ENCODE data around the gene OAS2.
"Not testable (repeated sequence)": the region's sequence is repeated elsewhere in the genome, so short reads cannot be mapped to it uniquely, and the experiment has no call there.

The OAS2 gene

GRCh38 chr12:112988823-112989385 lies 10.6 kb downstream of the OAS2 start:
- not testable (repeated sequence) for H3K36me3 ChIP-seq (ENCODE audit: control insufficient read depth, insufficient read depth, low read length); H3K4me1 ChIP-seq (ENCODE audit: control insufficient read depth, insufficient read depth, low read length); H3K27me3 ChIP-seq (ENCODE audit: control insufficient read depth, insufficient read depth, low read length); H3K9ac ChIP-seq (ENCODE audit: low read depth, low read length); H3K4me3 ChIP-seq (ENCODE audit: low read depth, low read length); H3K9me3 ChIP-seq (ENCODE audit: control insufficient read depth, insufficient read depth, low read length)

- H3K36me3 ChIP-seq (ENCODE audit: control insufficient read depth, insufficient read depth, low read length) = no peaks in the 10 kb centered on the region
- H3K4me3 ChIP-seq (ENCODE audit: low read depth, low read length) = no peak overlapping the region
- H3K4me1 ChIP-seq (ENCODE audit: control insufficient read depth, insufficient read depth, low read length) = no peaks in the 10 kb centered on the region
- H3K27me3 ChIP-seq (ENCODE audit: control insufficient read depth, insufficient read depth, low read length) = no peaks in the 10 kb centered on the region
- no peaks in the 10 kb centered on the region for H3K9me3 ChIP-seq (ENCODE audit: control insufficient read depth, insufficient read depth, low read length)
- H3K9ac ChIP-seq (ENCODE audit: low read depth, low read length) = no peak overlapping the region
These were observed 11.5 kb downstream of the OAS2 start for GRCh38 chr12:112989806-112990205.

GRCh38 chr12:112992541-112993398 lies 14.5 kb downstream of the OAS2 start:
- no peaks in the 10 kb centered on the region for H3K36me3 ChIP-seq (ENCODE audit: control insufficient read depth, insufficient read depth, low read length)
- no peaks in the 10 kb centered on the region for H3K27me3 ChIP-seq (ENCODE audit: control insufficient read depth, insufficient read depth, low read length)
- no peak overlapping the region for H3K9ac ChIP-seq (ENCODE audit: low read depth, low read length)
- no peaks in the 10 kb centered on the region for H3K4me1 ChIP-seq (ENCODE audit: control insufficient read depth, insufficient read depth, low read length)
- H3K9me3 ChIP-seq (ENCODE audit: control insufficient read depth, insufficient read depth, low read length) = no peaks in the 10 kb centered on the region
- H3K4me3 ChIP-seq (ENCODE audit: low read depth, low read length) = no peak overlapping the region

- Histone ChIP-seq H3K27me3 (ENCODE audit: control insufficient read depth, insufficient read depth, low read length) (no peaks in the 10 kb centered on the region), H3K4me3 (ENCODE audit: low read depth, low read length) (no peak overlapping the region), H3K9ac (ENCODE audit: low read depth, low read length) (no peak overlapping the region), H3K9me3 (ENCODE audit: control insufficient read depth, insufficient read depth, low read length) (no peaks in the 10 kb centered on the region), H3K4me1 (ENCODE audit: control insufficient read depth, insufficient read depth, low read length) (no peaks in the 10 kb centered on the region), H3K36me3 (ENCODE audit: control insufficient read depth, insufficient read depth, low read length) (no peaks in the 10 kb centered on the region)
These were observed 16.7 kb downstream of the OAS2 start for GRCh38 chr12:112995008-112995407.

- no peak overlapping the region for H3K9ac ChIP-seq (ENCODE audit: low read depth, low read length)
- no peaks in the 10 kb centered on the region for H3K36me3 ChIP-seq (ENCODE audit: control insufficient read depth, insufficient read depth, low read length)
- H3K9me3 ChIP-seq (ENCODE audit: control insufficient read depth, insufficient read depth, low read length) = no peaks in the 10 kb centered on the region
- H3K4me3 ChIP-seq (ENCODE audit: low read depth, low read length) = no peak overlapping the region
- no peaks in the 10 kb centered on the region for H3K27me3 ChIP-seq (ENCODE audit: control insufficient read depth, insufficient read depth, low read length)
- H3K4me1 ChIP-seq (ENCODE audit: control insufficient read depth, insufficient read depth, low read length) = no peaks in the 10 kb centered on the region
These were observed 18.2 kb downstream of the OAS2 start for GRCh38 chr12:112996501-112996900.

GRCh38 chr12:112997506-112997905 lies 19.2 kb downstream of the OAS2 start:
- Histone ChIP-seq H3K9ac (ENCODE audit: low read depth, low read length) (no peak overlapping the region), H3K27me3 (ENCODE audit: control insufficient read depth, insufficient read depth, low read length) (no peaks in the 10 kb centered on the region), H3K9me3 (ENCODE audit: control insufficient read depth, insufficient read depth, low read length) (no peaks in the 10 kb centered on the region), H3K4me3 (ENCODE audit: low read depth, low read length) (no peak overlapping the region), H3K36me3 (ENCODE audit: control insufficient read depth, insufficient read depth, low read length) (no peaks in the 10 kb centered on the region), H3K4me1 (ENCODE audit: control insufficient read depth, insufficient read depth, low read length) (no peaks in the 10 kb centered on the region)

GRCh38 chr12:112998987-112999767 lies 20.9 kb downstream of the OAS2 start:
- Histone ChIP-seq H3K9ac (ENCODE audit: low read depth, low read length) (no peak overlapping the region), H3K9me3 (ENCODE audit: control insufficient read depth, insufficient read depth, low read length) (no peaks in the 10 kb centered on the region), H3K27me3 (ENCODE audit: control insufficient read depth, insufficient read depth, low read length) (no peaks in the 10 kb centered on the region), H3K4me1 (ENCODE audit: control insufficient read depth, insufficient read depth, low read length) (no peaks in the 10 kb centered on the region), H3K36me3 (ENCODE audit: control insufficient read depth, insufficient read depth, low read length) (no peaks in the 10 kb centered on the region), H3K4me3 (ENCODE audit: low read depth, low read length) (no peak overlapping the region)

GRCh38 chr12:113000433-113000832 lies 22.1 kb downstream of the OAS2 start:
- Histone ChIP-seq H3K9me3 (ENCODE audit: control insufficient read depth, insufficient read depth, low read length) (no peaks in the 10 kb centered on the region), H3K36me3 (ENCODE audit: control insufficient read depth, insufficient read depth, low read length) (no peaks in the 10 kb centered on the region)

GRCh38 chr12:113002155-113002554 lies 23.8 kb downstream of the OAS2 start:
- H3K36me3 ChIP-seq (ENCODE audit: control insufficient read depth, insufficient read depth, low read length) = no peaks in the 10 kb centered on the region
- no peaks in the 10 kb centered on the region for H3K27me3 ChIP-seq (ENCODE audit: control insufficient read depth, insufficient read depth, low read length)
- H3K9me3 ChIP-seq (ENCODE audit: control insufficient read depth, insufficient read depth, low read length) = no peaks in the 10 kb centered on the region

More at GRCh38 chr12:113000433-113000832, 22.1 kb downstream of the OAS2 start:
- no peaks in the 10 kb centered on the region for H3K4me1 ChIP-seq (ENCODE audit: control insufficient read depth, insufficient read depth, low read length)
- H3K9ac ChIP-seq (ENCODE audit: low read depth, low read length) = no peak overlapping the region
- no peak overlapping the region for H3K4me3 ChIP-seq (ENCODE audit: low read depth, low read length)
- H3K27me3 ChIP-seq (ENCODE audit: control insufficient read depth, insufficient read depth, low read length) = no peaks in the 10 kb centered on the region

GRCh38 chr12:113002676-113003075 lies 24.4 kb downstream of the OAS2 start:
- Histone ChIP-seq H3K4me1 (ENCODE audit: control insufficient read depth, insufficient read depth, low read length) (no peaks in the 10 kb centered on the region), H3K9ac (ENCODE audit: low read depth, low read length) (no peak overlapping the region), H3K4me3 (ENCODE audit: low read depth, low read length) (no peak overlapping the region), H3K36me3 (ENCODE audit: control insufficient read depth, insufficient read depth, low read length) (no peaks in the 10 kb centered on the region), H3K9me3 (ENCODE audit: control insufficient read depth, insufficient read depth, low read length) (no peaks in the 10 kb centered on the region), H3K27me3 (ENCODE audit: control insufficient read depth, insufficient read depth, low read length) (no peaks in the 10 kb centered on the region)

More at GRCh38 chr12:113002155-113002554, 23.8 kb downstream of the OAS2 start:
- no peak overlapping the region for H3K4me3 ChIP-seq (ENCODE audit: low read depth, low read length)
- no peak overlapping the region for H3K9ac ChIP-seq (ENCODE audit: low read depth, low read length)
- H3K4me1 ChIP-seq (ENCODE audit: control insufficient read depth, insufficient read depth, low read length) = no peaks in the 10 kb centered on the region

- Histone ChIP-seq H3K4me3 (ENCODE audit: low read depth, low read length) (no peak overlapping the region), H3K27me3 (ENCODE audit: control insufficient read depth, insufficient read depth, low read length) (no peaks in the 10 kb centered on the region), H3K9me3 (ENCODE audit: control insufficient read depth, insufficient read depth, low read length) (no peaks in the 10 kb centered on the region), H3K4me1 (ENCODE audit: control insufficient read depth, insufficient read depth, low read length) (no peaks in the 10 kb centered on the region), H3K9ac (ENCODE audit: low read depth, low read length) (no peak overlapping the region), H3K36me3 (ENCODE audit: control insufficient read depth, insufficient read depth, low read length) (no peaks in the 10 kb centered on the region)
These were observed 25.3 kb downstream of the OAS2 start for GRCh38 chr12:113003636-113004035.

Measured in iPS-15b (cell line).